CD14-positive monocyte (primary cell): ENCODE data around the gene RTRAF. TPM values are rescaled to one million over a fixed set of nuclear protein-coding genes. Genes with fewer than 3 reads are reported as not detected.

Experiments used
- DNase-seq, 3 donors: peaks; one replicate each; pipeline ENCODE4 v3.0.0-alpha.2; 2011 to 2022
- H2AFZ ChIP-seq: 2 replicates; pipeline ENCODE4 v1.6.0; 2012; ENCODE audit warnings: mild to moderate bottlenecking, low read depth, low read length, inconsistent platforms; ENCODE audit not compliant: insufficient read depth, poor library complexity, severe bottlenecking
- H3K27ac ChIP-seq, 2 donors: 1 replicate in 1 of 2; 2 replicates in 1 of 2; pipeline ENCODE4 v1.5.1; 2012 to 2013; ENCODE audit warnings: low read length in 2 of 2, control low read depth in 1 of 2, inconsistent platforms in 1 of 2, low read depth in 1 of 2, mild to moderate bottlenecking in 1 of 2
- H3K27me3 ChIP-seq, 2 donors: one replicate each; pipeline versions ENCODE4 v1.6.0 to v1.6.1; 2011 to 2013; ENCODE audit warnings: low read length in 2 of 2; ENCODE audit not compliant: control insufficient read depth in 2 of 2, insufficient read depth in 2 of 2
- H3K36me3 ChIP-seq, 2 donors: replicated peaks in 1 of 2; 1 replicate in 1 of 2; 2 replicates in 1 of 2; pipeline versions ENCODE4 v1.5.1 to v1.6.1; 2012 to 2013; ENCODE audit warnings: low read length in 2 of 2, control low read depth in 1 of 2, inconsistent platforms in 1 of 2, mild to moderate bottlenecking in 1 of 2; ENCODE audit not compliant: insufficient read depth in 2 of 2, control insufficient read depth in 1 of 2
- H3K4me1 ChIP-seq, 2 donors: 1 replicate in 1 of 2; 2 replicates in 1 of 2; pipeline versions ENCODE4 v1.5.1 to v1.6.1; 2012 to 2013; ENCODE audit warnings: low read length in 2 of 2, control low read depth in 1 of 2, inconsistent platforms in 1 of 2, mild to moderate bottlenecking in 1 of 2, moderate library complexity in 1 of 2; ENCODE audit not compliant: insufficient read depth in 2 of 2, control insufficient read depth in 1 of 2
- H3K4me2 ChIP-seq: replicated peaks from 2 replicates; pipeline ENCODE3; 2012; ENCODE audit warnings: low read length, moderate library complexity, mild to moderate bottlenecking; ENCODE audit not compliant: poor library complexity, severe bottlenecking; ENCODE audit errors: extremely low read depth
- H3K4me3 ChIP-seq, 3 experiments: fragments of 200-600 bp in 1 of 3; sonication (generic) in 1 of 3; replicated peaks in 1 of 3; 1 replicate in 2 of 3; 2 replicates in 1 of 3; pipeline ENCODE4 v1.5.1; 2011 to 2013; ENCODE audit warnings: low read length in 3 of 3, mild to moderate bottlenecking in 3 of 3, control low read depth in 2 of 3, low read depth in 2 of 3, inconsistent platforms in 1 of 3, moderate library complexity in 1 of 3
- H3K79me2 ChIP-seq: 2 replicates; pipeline ENCODE4 v1.6.0; 2012; ENCODE audit warnings: mild to moderate bottlenecking, control low read depth, inconsistent platforms, low read length, moderate library complexity; ENCODE audit not compliant: insufficient read depth
- H3K9ac ChIP-seq: 2 replicates; pipeline ENCODE4 v1.6.0; 2017; ENCODE audit warnings: low read length, mild to moderate bottlenecking; ENCODE audit not compliant: insufficient read depth, poor library complexity, severe bottlenecking
- H3K9me3 ChIP-seq, 2 donors: replicated peaks in 1 of 2; 1 replicate in 1 of 2; 2 replicates in 1 of 2; pipeline versions ENCODE4 v1.5.1 to v1.6.1; 2012 to 2013; ENCODE audit warnings: low read length in 2 of 2, control low read depth in 1 of 2; ENCODE audit not compliant: control insufficient read depth in 1 of 2, insufficient read depth in 1 of 2
- H4K20me1 ChIP-seq: 2 replicates; pipeline ENCODE4 v1.6.0; 2012; ENCODE audit warnings: mild to moderate bottlenecking, low read length, control low read depth, moderate library complexity; ENCODE audit not compliant: insufficient read depth
- H3K27ac Mint-ChIP-seq, 7 donors: one replicate each; pipeline ENCODE4 v1.8.0; 2020; ENCODE audit warnings: mild to moderate bottlenecking in 7 of 7, mixed read lengths in 7 of 7, moderate library complexity in 6 of 7, inconsistent platforms in 2 of 7
- H3K27me3 Mint-ChIP-seq, 3 donors: one replicate each; pipeline ENCODE4 v1.8.0; 2021 to 2022; ENCODE audit warnings: low read depth in 3 of 3, mild to moderate bottlenecking in 3 of 3, mixed read lengths in 3 of 3, moderate library complexity in 3 of 3, inconsistent platforms in 1 of 3
- H3K36me3 Mint-ChIP-seq, 2 donors: one replicate each; pipeline ENCODE4 v1.8.0; 2020; ENCODE audit warnings: mixed read lengths in 2 of 2, inconsistent platforms in 1 of 2, mild to moderate bottlenecking in 1 of 2
- H3K4me1 Mint-ChIP-seq: one replicate; pipeline ENCODE4 v1.8.0; 2020; ENCODE audit warnings: mild to moderate bottlenecking, mixed read lengths
- H3K4me3 Mint-ChIP-seq, 2 donors: one replicate each; pipeline ENCODE4 v1.8.0; 2020; ENCODE audit warnings: mild to moderate bottlenecking in 2 of 2, mixed read lengths in 2 of 2, moderate library complexity in 1 of 2
- H3K9me3 Mint-ChIP-seq, 7 donors: one replicate each; pipeline ENCODE4 v1.8.0; 2020 to 2022; ENCODE audit warnings: mixed read lengths in 7 of 7, mild to moderate bottlenecking in 6 of 7, moderate library complexity in 6 of 7, inconsistent platforms in 2 of 7
- WGBS: methylation state at CpG from one replicate; pipeline ENCODE4 v1.1.5; 2013; ENCODE audit warnings: missing lambda C conversion rate; ENCODE audit not compliant: insufficient coverage; 5-methylcytosine and 5-hydroxymethylcytosine counted together
- intact Hi-C, 2 donors: fragments of 100-400 bp; cut with micrococcal nuclease; formaldehyde crosslinking; loops; one replicate each; pipeline versions ENCODE4 v1.15.0 to v1.15.1; 2023
- polyA plus RNA-seq, 3 donors: library from polyadenylated mRNA; depleted of rRNA in 1 of 3; unstranded in 2 of 3; stranded (reverse) in 1 of 3; fragments of 300-500 nt in 2 of 3; fragments of >200 nt in 1 of 3; fragmentation: Illumina TruSeq in 2 of 3; gene quantifications; 1 replicate in 2 of 3; 2 replicates in 1 of 3; pipeline ENCODE4 v1.2.3, GENCODE V29; 2012 to 2021
- TF ChIP-seq, protein P1 (sequence below): fragments of 200-600 bp; IDR thresholded peaks from one replicate; pipeline ENCODE4 v1.8.0; 2022; ENCODE audit warnings: antibody characterized with exemption, mild to moderate bottlenecking

The RTRAF gene
- polyA plus RNA-seq, 3 donors = 51.6 to 152 (median 149) TPM

- Mint-ChIP-seq H3K4me3 (no peak overlapping the region), H3K27ac (no peak overlapping the region), H3K9me3 (peaks cover 0 to 10% (median 5%) of the 10 kb centered on the region in 7 donors), H3K27me3 (peaks cover 0 to 10% (median 7%) of the 10 kb centered on the region in 3 donors), H3K4me1 (no peaks in the 10 kb centered on the region), H3K36me3 (no peaks in the 10 kb centered on the region)
- no peaks in the 10 kb centered on the region for H3K36me3 ChIP-seq
- no peak overlapping the region for H3K4me2 ChIP-seq
- intact Hi-C loops = no loop called here
- H3K4me1 ChIP-seq = no peaks in the 10 kb centered on the region
- TF ChIP-seq, protein P1, sequence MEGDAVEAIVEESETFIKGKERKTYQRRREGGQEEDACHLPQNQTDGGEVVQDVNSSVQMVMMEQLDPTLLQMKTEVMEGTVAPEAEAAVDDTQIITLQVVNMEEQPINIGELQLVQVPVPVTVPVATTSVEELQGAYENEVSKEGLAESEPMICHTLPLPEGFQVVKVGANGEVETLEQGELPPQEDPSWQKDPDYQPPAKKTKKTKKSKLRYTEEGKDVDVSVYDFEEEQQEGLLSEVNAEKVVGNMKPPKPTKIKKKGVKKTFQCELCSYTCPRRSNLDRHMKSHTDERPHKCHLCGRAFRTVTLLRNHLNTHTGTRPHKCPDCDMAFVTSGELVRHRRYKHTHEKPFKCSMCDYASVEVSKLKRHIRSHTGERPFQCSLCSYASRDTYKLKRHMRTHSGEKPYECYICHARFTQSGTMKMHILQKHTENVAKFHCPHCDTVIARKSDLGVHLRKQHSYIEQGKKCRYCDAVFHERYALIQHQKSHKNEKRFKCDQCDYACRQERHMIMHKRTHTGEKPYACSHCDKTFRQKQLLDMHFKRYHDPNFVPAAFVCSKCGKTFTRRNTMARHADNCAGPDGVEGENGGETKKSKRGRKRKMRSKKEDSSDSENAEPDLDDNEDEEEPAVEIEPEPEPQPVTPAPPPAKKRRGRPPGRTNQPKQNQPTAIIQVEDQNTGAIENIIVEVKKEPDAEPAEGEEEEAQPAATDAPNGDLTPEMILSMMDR = no peak
- no CpG with 5 or more reads among the region's 6 CpGs for WGBS
- H3K79me2 ChIP-seq = no peaks in the 10 kb centered on the region
- H3K27me3 ChIP-seq = peaks cover 0 to 2% of the 10 kb centered on the region in 2 donors
- no peak overlapping the region for H3K4me3 ChIP-seq
- no peak for DNase-seq
- H3K27ac ChIP-seq = no peak overlapping the region
- H3K9me3 ChIP-seq = no peaks in the 10 kb centered on the region
- H2AFZ ChIP-seq = no peak overlapping the region
- H4K20me1 ChIP-seq = no peaks in the 10 kb centered on the region
- H3K9ac ChIP-seq = no peak overlapping the region
These were observed 32.7 kb downstream of the RTRAF start for GRCh38 chr14:52021957-52022600.

GRCh38 chr14:52023518-52023917, 34.2 kb downstream of the RTRAF start:
- H3K27me3 Mint-ChIP-seq = peaks cover 4 to 10% (median 8%) of the 10 kb centered on the region in 3 donors
- Histone ChIP-seq H2AFZ (no peak overlapping the region), H3K9me3 (no peaks in the 10 kb centered on the region), H3K4me1 (no peaks in the 10 kb centered on the region), H3K9ac (no peak overlapping the region), H4K20me1 (no peaks in the 10 kb centered on the region), H3K4me2 (no peak overlapping the region), H3K36me3 (no peaks in the 10 kb centered on the region), H3K27me3 (peaks cover 0 to 2% of the 10 kb centered on the region in 2 donors), H3K4me3 (no peak overlapping the region), H3K79me2 (no peaks in the 10 kb centered on the region), H3K27ac (no peak overlapping the region)
- DNase-seq = no peak
- TF ChIP-seq, protein P1 = no peak
- H3K27ac Mint-ChIP-seq = no peak overlapping the region
- peaks cover 0 to 11% (median 5%) of the 10 kb centered on the region in 7 donors for H3K9me3 Mint-ChIP-seq
- intact Hi-C loops = no loop called here
- H3K4me1 Mint-ChIP-seq = no peaks in the 10 kb centered on the region
- no CpG with 5 or more reads among the region's 1 CpG for WGBS
- no peak overlapping the region for H3K4me3 Mint-ChIP-seq
- no peaks in the 10 kb centered on the region for H3K36me3 Mint-ChIP-seq
